Endothelial cell of umbilical vein (primary cell): Measurements from ENCODE around the gene MICAL3. TPM values are rescaled to one million over a fixed set of nuclear protein-coding genes. Genes with fewer than 3 reads are reported as not detected.

ENCODE experiments used
- BruUV-seq: library from RNA; stranded (reverse); fragments of 400-500 nt; replicated peaks from 2 replicates; lab custom pipeline; 2021; lab: Mats Ljungman, UMichigan
- CTCF ChIA-PET: fragments of 300-600, 350-600 bp; sonication (Branson Sonifier 250); formaldehyde crosslinking; loops from one replicate; lab custom pipeline; 2021; ENCODE audit warnings: antibody characterized with exemption, inconsistent platforms; lab: Charles Lee
- POLR2A ChIA-PET: fragments of 300-600, 350-600 bp; sonication (Branson Sonifier 250); formaldehyde crosslinking; loops from one replicate; lab custom pipeline; 2021; ENCODE audit warnings: antibody characterized with exemption, inconsistent platforms; lab: Charles Lee
- DNase-seq: peaks from one replicate; pipeline ENCODE4 v3.0.0-alpha.2; 2011; ENCODE audit warnings: low read depth, low spot score
- FAIRE-seq: peaks from 2 replicates; lab custom pipeline; 2011; peaks lifted over from hg19 to GRCh38; lab: Jason Lieb, UNC
- H2AFZ ChIP-seq: 2 replicates; pipeline ENCODE4 v1.6.0; 2012; ENCODE audit warnings: low read depth, low read length, control low read depth, inconsistent platforms
- H3K27ac ChIP-seq: 2 replicates; pipeline ENCODE4 v1.5.1; 2011; ENCODE audit warnings: low read depth, mild to moderate bottlenecking, control low read depth, low read length, moderate library complexity; ENCODE audit not compliant: insufficient read depth
- H3K27me3 ChIP-seq, 2 experiments: 2 replicates each; pipeline versions ENCODE4 v1.6.0 to v1.6.1; 2011; ENCODE audit warnings: low read length in 2 of 2, mixed read lengths in 1 of 2; ENCODE audit not compliant: control insufficient read depth in 2 of 2, insufficient read depth in 2 of 2
- H3K36me3 ChIP-seq, 2 experiments: 2 replicates in 1 of 2; 3 replicates in 1 of 2; pipeline ENCODE4 v1.5.1; 2011; ENCODE audit warnings: low read length in 2 of 2, mild to moderate bottlenecking in 1 of 2, moderate library complexity in 1 of 2; ENCODE audit not compliant: control insufficient read depth in 2 of 2, insufficient read depth in 2 of 2; ENCODE audit errors: extremely low read depth in 1 of 2
- H3K4me1 ChIP-seq: 3 replicates; pipeline ENCODE4 v1.5.1; 2011; ENCODE audit warnings: mild to moderate bottlenecking, low read length; ENCODE audit not compliant: control insufficient read depth, insufficient read depth; ENCODE audit errors: extremely low read depth
- H3K4me2 ChIP-seq: 2 replicates; pipeline ENCODE4 v1.6.1; 2011; ENCODE audit warnings: low read length, control low read depth, mixed read lengths; ENCODE audit not compliant: insufficient read depth
- H3K4me3 ChIP-seq, 3 experiments: fragments of 200-600 bp in 1 of 3; sonication (generic), shearing (Covaris generic) in 1 of 3; replicated peaks in 1 of 3; 2 replicates each; pipeline ENCODE4 v1.5.1; 2011 to 2016; ENCODE audit warnings: control low read depth in 3 of 3, low read length in 3 of 3, mild to moderate bottlenecking in 2 of 3, inconsistent platforms in 1 of 3, low read depth in 1 of 3, moderate library complexity in 1 of 3; ENCODE audit not compliant: insufficient read depth in 1 of 3
- H3K79me2 ChIP-seq: 2 replicates; pipeline ENCODE4 v1.6.0; 2012; ENCODE audit warnings: low read length, inconsistent platforms; ENCODE audit not compliant: control insufficient read depth, insufficient read depth
- H3K9ac ChIP-seq: replicated peaks from 2 replicates; pipeline ENCODE3; 2011; ENCODE audit warnings: low read length, control low read depth; ENCODE audit not compliant: insufficient read depth; ENCODE audit errors: extremely low read depth
- H3K9me1 ChIP-seq: replicated peaks from 3 replicates; pipeline ENCODE4 v1.6.0; 2011; ENCODE audit warnings: mild to moderate bottlenecking, low read length; ENCODE audit not compliant: control insufficient read depth, insufficient read depth; ENCODE audit errors: extremely low read depth
- H3K9me3 ChIP-seq: replicated peaks from 2 replicates; pipeline ENCODE4 v1.5.1; 2012; ENCODE audit warnings: low read length, inconsistent platforms; ENCODE audit not compliant: control insufficient read depth, insufficient read depth
- H4K20me1 ChIP-seq: replicated peaks from 2 replicates; pipeline ENCODE3; 2011; ENCODE audit warnings: mild to moderate bottlenecking, low read length; ENCODE audit not compliant: control insufficient read depth, insufficient read depth; ENCODE audit errors: extremely low read depth
- CTCF ChIP-seq, 2 donors: IDR thresholded peaks; 1 replicate in 1 of 2; 2 replicates in 1 of 2; pipeline ENCODE4 v1.5.1; 2011; ENCODE audit warnings: low read length in 2 of 2, mild to moderate bottlenecking in 2 of 2, moderate library complexity in 2 of 2, control low read depth in 1 of 2, inconsistent platforms in 1 of 2, low read depth in 1 of 2; ENCODE audit not compliant: insufficient read depth in 1 of 2; ENCODE audit errors: extremely low read depth in 1 of 2
- EZH2 ChIP-seq: IDR thresholded peaks from 2 replicates; pipeline ENCODE4 v1.6.1; 2012; ENCODE audit warnings: borderline replicate concordance, low read depth, mild to moderate bottlenecking, moderate library complexity, low read length, inconsistent platforms; ENCODE audit not compliant: severe bottlenecking
- FOS ChIP-seq: IDR thresholded peaks from 2 replicates; pipeline ENCODE4 v1.6.1; 2011; ENCODE audit warnings: mild to moderate bottlenecking, low read length, moderate library complexity, borderline replicate concordance; ENCODE audit not compliant: insufficient read depth
- GATA2 ChIP-seq: IDR thresholded peaks from 2 replicates; pipeline ENCODE4 v1.7.0; 2011; ENCODE audit warnings: low read depth, mild to moderate bottlenecking, moderate library complexity, mixed read lengths, low read length; ENCODE audit not compliant: insufficient read length, insufficient read depth
- JUN ChIP-seq: IDR thresholded peaks from 2 replicates; pipeline ENCODE4 v1.6.1; 2011; ENCODE audit warnings: borderline replicate concordance, low read depth; ENCODE audit not compliant: insufficient read length, insufficient read depth
- MAX ChIP-seq: IDR thresholded peaks from 2 replicates; pipeline ENCODE4 v1.6.1; 2011; ENCODE audit not compliant: insufficient read depth, insufficient read length
- MYC ChIP-seq: IDR thresholded peaks from one replicate; pipeline ENCODE4 v1.6.1; 2011; ENCODE audit warnings: mild to moderate bottlenecking, low read depth, low read length
- POLR2A ChIP-seq: IDR thresholded peaks from 2 replicates; pipeline ENCODE4 v1.6.1; 2012; ENCODE audit warnings: low read depth, mild to moderate bottlenecking, control low read depth, low read length
- POLR2AphosphoS5 ChIP-seq: IDR thresholded peaks from 2 replicates; pipeline ENCODE4 v1.6.1; 2012; ENCODE audit warnings: low read depth, mild to moderate bottlenecking, control low read depth, low read length, moderate library complexity; ENCODE audit not compliant: insufficient read depth
- dilution Hi-C: fragments of 300-500 bp; cut with MboI; formaldehyde crosslinking; loops from one replicate; pipeline ENCODE4 v1.15.0; 2019; ENCODE audit warnings: low sequenced_read_pairs; ENCODE audit not compliant: extremely low pct_ligation_motif_present
- intact Hi-C: fragments of 100-400 bp; cut with micrococcal nuclease; formaldehyde crosslinking; loops from one replicate; pipeline ENCODE4 v1.10.0; 2022
- polyA plus RNA-seq, 4 experiments: library from polyadenylated mRNA; depleted of rRNA in 3 of 4; stranded (reverse) in 3 of 4; unstranded in 1 of 4; fragments of >200 nt; gene quantifications; 2 replicates each; pipeline versions ENCODE4 v1.2.1 to v1.2.3, GENCODE V29; 2011 to 2012; ENCODE audit warnings: missing spikeins in 1 of 4
- total RNA-seq: library from RNA; stranded (reverse); gene quantifications from 2 replicates; pipeline ENCODE4 v1.2.3, GENCODE V29; 2021

The MICAL3 gene
- total and polyA plus RNA-seq, 2 donors (not counting 3 experiments of a cell fraction or from before 2014, with no cell fraction given) = 14.5 to 63.7 TPM

- ChIA-PET POLR2A (no interaction called here), CTCF (interaction anchor here (1.1 to 1.5 kb wide), 2 partner anchors 9 to 255 kb away, joined by 3 to 5 read pairs; no protein-coding TSS in a partner anchor)
- Histone ChIP-seq H3K4me2 (no peak overlapping the region), H3K36me3 (peaks cover 0 to 11% of the 10 kb centered on the region in 2 experiments), H3K9ac (no peak overlapping the region), H3K27me3 (no peaks in the 10 kb centered on the region), H3K27ac (no peak overlapping the region), H4K20me1 (no peaks in the 10 kb centered on the region), H3K4me1 (no peaks in the 10 kb centered on the region), H3K79me2 (no peaks in the 10 kb centered on the region), H3K9me3 (no peaks in the 10 kb centered on the region), H3K9me1 (no peaks in the 10 kb centered on the region), H2AFZ (no peak overlapping the region), H3K4me3 (no peak overlapping the region)
- dilution Hi-C loops (no loop called here), intact Hi-C loops (no loop called here)
- FAIRE-seq (no peak), DNase-seq (no peak)
- no TSS peak for BruUV-seq
- TF ChIP-seq JUN (no peak), POLR2AphosphoS5 (no peak), MAX (no peak), FOS (no peak), MYC (no peak), EZH2 (no peak), CTCF (IDR thresholded peaks at IDR 0.05; ENCODE audit: extremely low read depth in 1 of 2, insufficient read depth in 1 of 2, low read depth in 1 of 2, low read length in 2 of 2) (no peak), GATA2 (no peak), POLR2A (no peak)
These were observed 203.4 kb downstream of the MICAL3 start for GRCh38 chr22:17820879-17821439.
